HS-5 (cell line): ENCODE data around the gene TBC1D22A.

Experiments
- DNase-seq: peaks from one replicate; pipeline ENCODE4 v3.0.0-alpha.2; 2012; ENCODE audit warnings: low read depth

TBC1D22A gene

GRCh38 chr22:47123006-47123826 is 360.8 kb downstream of the TBC1D22A start:
- DNase-seq = no peak

GRCh38 chr22:47123827-47124442 is 361.5 kb downstream of the TBC1D22A start:
- no peak for DNase-seq

- no peak for DNase-seq
Measured at GRCh38 chr22:47124451-47124881, 362.0 kb downstream of the TBC1D22A start.

GRCh38 chr22:47124961-47125360 is 362.5 kb downstream of the TBC1D22A start:
- no peak for DNase-seq

GRCh38 chr22:47125603-47126002 is 363.2 kb downstream of the TBC1D22A start:
- DNase-seq = no peak

- DNase-seq = no peak
Measured at GRCh38 chr22:47126344-47126811, 363.9 kb downstream of the TBC1D22A start.

- no peak for DNase-seq
Measured at GRCh38 chr22:47127441-47127871, 365.0 kb downstream of the TBC1D22A start.

- no peak for DNase-seq
Measured at GRCh38 chr22:47128216-47128615, 365.8 kb downstream of the TBC1D22A start.

GRCh38 chr22:47128622-47129215 is 366.3 kb downstream of the TBC1D22A start:
- no peak for DNase-seq

- no peak for DNase-seq
Measured at GRCh38 chr22:47129902-47130635, 367.6 kb downstream of the TBC1D22A start.

- DNase-seq = no peak
Measured at GRCh38 chr22:47130883-47131631, 368.6 kb downstream of the TBC1D22A start.

GRCh38 chr22:47131632-47132427 is 369.4 kb downstream of the TBC1D22A start:
- DNase-seq = no peak

- DNase-seq = no peak
Measured at GRCh38 chr22:47132428-47132825, 370.0 kb downstream of the TBC1D22A start.

GRCh38 chr22:47133061-47133969 is 370.9 kb downstream of the TBC1D22A start:
- no peak for DNase-seq

- no peak for DNase-seq
Measured at GRCh38 chr22:47134222-47134621, 371.8 kb downstream of the TBC1D22A start.

- DNase-seq = no peak
Measured at GRCh38 chr22:47135338-47135737, 372.9 kb downstream of the TBC1D22A start.

- DNase-seq = no peak
Measured at GRCh38 chr22:47136050-47136449, 373.6 kb downstream of the TBC1D22A start.

- DNase-seq = no peak
Measured at GRCh38 chr22:47136671-47137070, 374.2 kb downstream of the TBC1D22A start.

- no peak for DNase-seq
Measured at GRCh38 chr22:47139013-47139789, 376.8 kb downstream of the TBC1D22A start.
